Osteoblast (primary cell): ENCODE results near the gene CDC37. TPM values are rescaled to one million over a fixed set of nuclear protein-coding genes. Genes with fewer than 3 reads are reported as not detected.

Source experiments
- DNase-seq: peaks from one replicate; pipeline ENCODE4 v3.0.0; 2011; ENCODE audit warnings: low spot score, mixed read lengths; ENCODE audit not compliant: insufficient read length; ENCODE audit errors: missing footprints
- H2AFZ ChIP-seq: 2 replicates; pipeline ENCODE4 v1.6.0; 2011; ENCODE audit warnings: mild to moderate bottlenecking, low read length
- H3K27ac ChIP-seq: 2 replicates; pipeline ENCODE4 v1.5.1; 2011; ENCODE audit warnings: mild to moderate bottlenecking, low read depth, low read length, moderate library complexity
- H3K27me3 ChIP-seq: 2 replicates; pipeline ENCODE4 v1.6.0; 2012; ENCODE audit warnings: mild to moderate bottlenecking, control low read depth, inconsistent platforms, low read length, moderate library complexity; ENCODE audit not compliant: insufficient read depth
- H3K36me3 ChIP-seq: 2 replicates; pipeline ENCODE4 v1.5.1; 2011; ENCODE audit warnings: mild to moderate bottlenecking, low read length, control low read depth, moderate library complexity; ENCODE audit not compliant: insufficient read depth
- H3K4me1 ChIP-seq: 2 replicates; pipeline ENCODE4 v1.5.1; 2011; ENCODE audit warnings: mild to moderate bottlenecking, low read length, control low read depth, moderate library complexity; ENCODE audit not compliant: insufficient read depth
- H3K4me2 ChIP-seq: 2 replicates; pipeline ENCODE4 v1.6.0; 2011; ENCODE audit warnings: mild to moderate bottlenecking, low read length; ENCODE audit not compliant: insufficient read depth
- H3K4me3 ChIP-seq: fragments of 200-600 bp; sonication (generic); 3 replicates; pipeline ENCODE4 v1.5.1; 2012; ENCODE audit warnings: mild to moderate bottlenecking, low read length, inconsistent platforms; ENCODE audit not compliant: insufficient read depth
- H3K79me2 ChIP-seq: 2 replicates; pipeline ENCODE4 v1.6.0; 2012; ENCODE audit warnings: mild to moderate bottlenecking, low read length, control low read depth, inconsistent platforms; ENCODE audit not compliant: insufficient read depth
- H3K9me3 ChIP-seq: 2 replicates; pipeline ENCODE4 v1.5.1; 2011; ENCODE audit warnings: low read depth, low read length, control low read depth
- H4K20me1 ChIP-seq: 2 replicates; pipeline ENCODE4 v1.6.0; 2012; ENCODE audit warnings: mild to moderate bottlenecking, low read length, control low read depth; ENCODE audit not compliant: insufficient read depth
- CTCF ChIP-seq: IDR thresholded peaks from 2 replicates; pipeline ENCODE4 v1.5.1; 2011; ENCODE audit warnings: mild to moderate bottlenecking, low read depth, low read length, moderate library complexity; ENCODE audit errors: extremely low read depth
- total RNA-seq: library from RNA; depleted of rRNA; stranded (reverse); fragments of >200 nt; gene quantifications from 2 replicates; pipeline ENCODE4 v1.2.3, GENCODE V29; 2012

Gene CDC37
- total RNA-seq, 1 donor = 154 TPM

DNA sequence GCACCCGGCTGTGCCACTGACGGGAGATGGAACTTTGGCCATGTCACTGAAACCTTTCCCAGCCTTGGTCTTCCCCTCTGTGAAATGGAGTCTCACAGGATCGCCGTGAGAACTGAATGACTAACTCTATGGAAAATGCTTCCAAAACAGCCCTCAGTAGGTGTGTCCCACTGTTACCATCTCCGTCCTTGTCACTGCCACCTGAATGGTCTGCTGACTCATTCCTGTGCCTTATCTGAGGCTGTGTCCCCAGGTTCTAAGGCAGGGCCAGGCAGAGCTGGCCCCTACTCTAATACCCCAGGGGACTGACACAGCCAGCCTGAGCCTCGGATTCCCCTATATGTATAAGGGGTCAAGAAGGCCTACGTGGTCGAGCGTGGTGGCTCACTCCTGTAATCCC, 4.5 kb downstream of the CDC37 start:
- Histone ChIP-seq H3K27me3 (no peaks in the 10 kb centered on the region), H4K20me1 (peaks cover 45% of the 10 kb centered on the region), H2AFZ (no peak overlapping the region), H3K36me3 (peaks cover 19% of the 10 kb centered on the region), H3K4me3 (no peak overlapping the region), H3K79me2 (peaks cover 77% of the 10 kb centered on the region), H3K27ac (no peak overlapping the region), H3K4me2 (no peak overlapping the region), H3K9me3 (no peaks in the 10 kb centered on the region), H3K4me1 (peaks cover 19% of the 10 kb centered on the region)
- no peak for TF ChIP-seq CTCF
- no peak for DNase-seq

DNA sequence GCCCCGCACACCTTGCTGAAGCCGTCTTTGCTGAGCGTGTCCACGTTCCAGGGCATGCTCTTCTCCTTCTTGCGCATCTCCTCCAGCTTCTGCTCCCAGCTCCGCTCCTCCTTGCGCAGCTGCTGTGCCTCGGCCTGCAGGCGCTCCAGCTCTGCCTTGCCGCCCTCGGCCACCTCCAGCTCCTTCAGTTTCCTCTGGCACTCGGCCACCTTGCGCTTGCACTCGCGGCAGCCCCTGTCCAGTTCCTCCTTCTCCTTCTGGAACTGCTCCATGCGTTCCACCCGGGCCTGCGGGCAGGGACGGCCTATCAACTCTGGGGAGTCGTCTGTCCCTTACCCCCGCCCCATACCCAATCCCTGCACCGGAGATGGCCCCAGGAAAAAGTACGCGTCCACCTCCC, 7.4 kb downstream of the CDC37 start:
- H4K20me1 ChIP-seq = peaks cover 32% of the 10 kb centered on the region
- H3K36me3 ChIP-seq = peaks cover 42% of the 10 kb centered on the region
- no peaks in the 10 kb centered on the region for H3K9me3 ChIP-seq
- no peak overlapping the region for H2AFZ ChIP-seq
- H3K27me3 ChIP-seq = no peaks in the 10 kb centered on the region
- H3K4me1 ChIP-seq = peaks cover 2% of the 10 kb centered on the region
- no peak overlapping the region for H3K27ac ChIP-seq
- no peak overlapping the region for H3K4me2 ChIP-seq
- DNase-seq = no peak
- peaks cover 50% of the 10 kb centered on the region for H3K79me2 ChIP-seq
- H3K4me3 ChIP-seq = no peak overlapping the region
- no peak for TF ChIP-seq CTCF

DNA sequence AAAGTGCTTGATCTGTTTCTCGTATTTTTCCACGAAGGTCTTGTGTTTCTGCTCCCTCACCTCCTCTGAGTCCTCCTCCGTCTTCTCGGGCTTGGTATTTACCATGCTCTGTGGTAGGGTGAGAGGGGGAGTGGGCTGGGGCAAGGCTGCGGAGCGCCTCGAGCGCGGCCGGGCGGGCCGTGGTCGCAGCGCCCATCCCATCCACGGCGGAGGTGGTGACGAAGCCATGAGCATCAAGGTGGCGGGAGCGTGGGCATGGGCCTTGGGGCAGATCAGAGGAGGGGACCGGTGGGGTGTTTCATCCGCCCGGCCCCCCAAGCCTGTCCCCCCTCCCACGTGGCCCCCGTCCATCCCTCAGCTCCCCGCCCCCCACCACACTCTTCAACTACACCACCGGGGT, 7.9 kb downstream of the CDC37 start:
- Histone ChIP-seq H3K4me2 (no peak overlapping the region), H4K20me1 (peaks cover 32% of the 10 kb centered on the region), H3K36me3 (peaks cover 45% of the 10 kb centered on the region), H3K79me2 (peaks cover 45% of the 10 kb centered on the region), H3K9me3 (no peaks in the 10 kb centered on the region), H3K4me1 (no peaks in the 10 kb centered on the region), H2AFZ (no peak overlapping the region), H3K27me3 (no peaks in the 10 kb centered on the region), H3K4me3 (no peak overlapping the region), H3K27ac (no peak overlapping the region)
- DNase-seq = peak; percentile 47
- no peak for TF ChIP-seq CTCF

GRCh38 chr19:10395003-10395402, 8.3 kb downstream of the CDC37 start:
- DNase-seq = peak; percentile 67
- Histone ChIP-seq H3K27ac (no peak overlapping the region), H3K27me3 (no peaks in the 10 kb centered on the region), H3K9me3 (no peaks in the 10 kb centered on the region), H4K20me1 (peaks cover 32% of the 10 kb centered on the region), H3K36me3 (peaks cover 47% of the 10 kb centered on the region), H2AFZ (no peak overlapping the region), H3K79me2 (peaks cover 41% of the 10 kb centered on the region), H3K4me3 (no peak overlapping the region), H3K4me1 (no peaks in the 10 kb centered on the region), H3K4me2 (no peak overlapping the region)
- no peak for TF ChIP-seq CTCF
